GM23338 (cell line): Measurements from ENCODE around the gene EFEMP1. TPM values are rescaled to one million over a fixed set of nuclear protein-coding genes. Genes with fewer than 3 reads are reported as not detected.

Experiments used
- ATAC-seq: fragments of 200-7000 bp; cut with Tn5 transposase; 3 replicates; pipeline ENCODE4 v1.9.1; 2020
- DNase-seq: peaks from one replicate; pipeline ENCODE4 v3.0.0-alpha.2; 2015; ENCODE audit warnings: low spot score
- H2AFZ ChIP-seq: fragments of 200-600 bp; sonication (generic); 2 replicates; pipeline ENCODE4 v1.8.0; 2016; ENCODE audit warnings: antibody characterized with exemption, mild to moderate bottlenecking, moderate library complexity
- H3F3A ChIP-seq: fragments of 200-600 bp; sonication (generic); replicated peaks from 2 replicates; pipeline ENCODE4 v1.8.0; 2017; ENCODE audit warnings: antibody characterized with exemption, mixed run types, low read depth
- H3K27ac ChIP-seq: fragments of 200-600 bp; sonication (generic); 2 replicates; pipeline ENCODE4 v1.6.1; 2016; ENCODE audit warnings: low read depth
- H3K27me3 ChIP-seq: fragments of 200-600 bp; sonication (generic); 2 replicates; pipeline ENCODE4 v1.8.0; 2016; ENCODE audit warnings: mild to moderate bottlenecking, mixed run types, moderate library complexity; ENCODE audit not compliant: insufficient read depth
- H3K36me3 ChIP-seq: fragments of 200-600 bp; sonication (generic); 2 replicates; pipeline ENCODE4 v1.8.0; 2016; ENCODE audit warnings: mild to moderate bottlenecking; ENCODE audit not compliant: insufficient read depth
- H3K4me1 ChIP-seq: fragments of 200-600 bp; sonication (generic); 2 replicates; pipeline ENCODE4 v1.8.0; 2016; ENCODE audit warnings: mild to moderate bottlenecking, moderate library complexity; ENCODE audit not compliant: insufficient read depth
- H3K4me2 ChIP-seq: fragments of 200-600 bp; sonication (generic); 2 replicates; pipeline ENCODE4 v1.7.1; 2017; ENCODE audit warnings: mixed run types
- H3K4me3 ChIP-seq: fragments of 200-600 bp; sonication (generic); 2 replicates; pipeline ENCODE4 v1.6.1; 2016; ENCODE audit warnings: mixed run types
- H3K79me2 ChIP-seq: fragments of 200-600 bp; sonication (generic); replicated peaks from 2 replicates; pipeline ENCODE4 v1.8.0; 2017; ENCODE audit warnings: mild to moderate bottlenecking; ENCODE audit not compliant: insufficient read depth
- H3K9me2 ChIP-seq: fragments of 200-600 bp; sonication (generic); 2 replicates; pipeline ENCODE4 v1.8.0; 2017; ENCODE audit not compliant: insufficient read depth
- H4K20me1 ChIP-seq: fragments of 200-600 bp; sonication (generic); replicated peaks from 2 replicates; pipeline ENCODE4 v1.8.0; 2017; ENCODE audit warnings: mild to moderate bottlenecking; ENCODE audit not compliant: insufficient read depth
- H3K27ac Mint-ChIP-seq: 2 replicates; pipeline ENCODE4 v1.8.0; 2020; ENCODE audit warnings: inconsistent platforms, mild to moderate bottlenecking, moderate library complexity, mixed read lengths
- H3K27me3 Mint-ChIP-seq: 3 replicates; pipeline ENCODE4 v1.8.0; 2022; ENCODE audit warnings: low read depth, mild to moderate bottlenecking, moderate library complexity, mixed read lengths, inconsistent platforms; ENCODE audit not compliant: insufficient read depth, poor library complexity
- H3K36me3 Mint-ChIP-seq: 3 replicates; pipeline ENCODE4 v1.8.0; 2021; ENCODE audit warnings: low read depth, mild to moderate bottlenecking, inconsistent platforms, moderate library complexity, mixed read lengths
- H3K4me1 Mint-ChIP-seq: 3 replicates; pipeline ENCODE4 v1.8.0; 2020; ENCODE audit warnings: mild to moderate bottlenecking, inconsistent platforms, mixed read lengths
- H3K4me3 Mint-ChIP-seq: 3 replicates; pipeline ENCODE4 v1.8.0; 2021; ENCODE audit warnings: moderate library complexity, mild to moderate bottlenecking, inconsistent platforms, mixed read lengths
- H3K9me3 Mint-ChIP-seq: 3 replicates; pipeline ENCODE4 v1.8.0; 2020; ENCODE audit warnings: moderate library complexity, mild to moderate bottlenecking, inconsistent platforms, mixed read lengths
- CREB1 ChIP-seq: fragments of 250-450 bp; sonication (Bioruptor Pico); IDR thresholded peaks from 2 replicates; pipeline ENCODE4 v1.5.0; 2020; ENCODE audit warnings: low read depth, mild to moderate bottlenecking, moderate library complexity
- CTCF ChIP-seq, 2 experiments: fragments of 200-600 bp in 1 of 2; sonication (generic) in 1 of 2; conservative IDR thresholded peaks; 2 replicates each; pipeline versions ENCODE4 v1.5.1 to v1.6.1; 2016 to 2017; ENCODE audit warnings: antibody characterized with exemption in 2 of 2, low read depth in 2 of 2, mild to moderate bottlenecking in 2 of 2, moderate library complexity in 1 of 2
- ETS1 ChIP-seq: IDR thresholded peaks from 2 replicates; pipeline ENCODE4 v1.6.1; 2016; ENCODE audit warnings: antibody characterized with exemption
- EZH2 ChIP-seq: fragments of 200-600 bp; sonication (generic); IDR thresholded peaks from one replicate; pipeline ENCODE4 v1.8.0; 2017; ENCODE audit warnings: antibody characterized with exemption, mild to moderate bottlenecking, low read depth; ENCODE audit not compliant: unreplicated experiment
- EZH2phosphoT487 ChIP-seq: fragments of 200-600 bp; sonication (generic); IDR thresholded peaks from one replicate; pipeline ENCODE4 v1.8.1; 2018; ENCODE audit warnings: antibody characterized with exemption; ENCODE audit not compliant: unreplicated experiment
- JUNB ChIP-seq: IDR thresholded peaks from one replicate; pipeline ENCODE4 v1.6.1; 2016; ENCODE audit warnings: antibody characterized with exemption; ENCODE audit not compliant: unreplicated experiment
- NANOG ChIP-seq: IDR thresholded peaks from 2 replicates; pipeline ENCODE4 v1.6.1; 2016; ENCODE audit warnings: antibody characterized with exemption, borderline replicate concordance
- POLR2AphosphoS5 ChIP-seq: IDR thresholded peaks from 2 replicates; pipeline ENCODE4 v1.6.1; 2016; ENCODE audit warnings: antibody characterized with exemption, low read depth
- REST ChIP-seq: IDR thresholded peaks from one replicate; pipeline ENCODE4 v1.6.1; 2018; ENCODE audit warnings: antibody characterized with exemption; ENCODE audit not compliant: unreplicated experiment
- STAT1 ChIP-seq: IDR thresholded peaks from one replicate; pipeline ENCODE4 v1.6.1; 2016; ENCODE audit warnings: antibody characterized with exemption; ENCODE audit not compliant: unreplicated experiment
- ZNF114 ChIP-seq: fragments of 250-450 bp; sonication (Bioruptor Pico); IDR thresholded peaks from 2 replicates; pipeline ENCODE4 v1.5.0; 2020; ENCODE audit warnings: mild to moderate bottlenecking, moderate library complexity
- ZNF331 ChIP-seq: fragments of 250-450 bp; sonication (Bioruptor Pico); IDR thresholded peaks from 2 replicates; pipeline ENCODE4 v1.5.0; 2020; ENCODE audit warnings: low read depth, mild to moderate bottlenecking, moderate library complexity
- ZNF462 ChIP-seq: fragments of 250-450 bp; sonication (Bioruptor Pico); IDR thresholded peaks from 2 replicates; pipeline ENCODE4 v1.5.0; 2020; ENCODE audit warnings: mild to moderate bottlenecking, moderate library complexity
- polyA plus RNA-seq: library from polyadenylated mRNA; unstranded; fragments of >200 nt; fragmentation: Nextera tagmentation; extraction: Ambion mirVana; gene quantifications from 2 replicates; pipeline ENCODE4 v1.2.1, GENCODE V29; 2016
- total RNA-seq: library from RNA; depleted of rRNA; stranded (reverse); fragments of >200 nt; shearing (Covaris generic); gene quantifications from 2 replicates; pipeline ENCODE4 v1.2.3, GENCODE V29; 2014

The EFEMP1 gene
- total and polyA plus RNA-seq, 2 experiments from 2014 or later, result 12.6 to 22.5 TPM

GRCh38 chr2:55826246-55826645 lies 97.3 kb downstream of the EFEMP1 start:
- DNase-seq (no peak), ATAC-seq (no peak)
- Mint-ChIP-seq H3K9me3 (no peaks in the 10 kb centered on the region), H3K36me3 (no peaks in the 10 kb centered on the region), H3K4me3 (no peak overlapping the region), H3K4me1 (peaks cover 15% of the 10 kb centered on the region), H3K27me3 (peaks cover 2% of the 10 kb centered on the region), H3K27ac (no peak overlapping the region)
- H2AFZ ChIP-seq, result no peak overlapping the region; the same call in 1 of the 2 replicates
- no peaks in the 10 kb centered on the region for H3K79me2 ChIP-seq
- H3F3A ChIP-seq, result no peaks in the 10 kb centered on the region
- no peaks in the 10 kb centered on the region for H3K27me3 ChIP-seq
- no peaks in the 10 kb centered on the region for H3K36me3 ChIP-seq
- H3K27ac ChIP-seq, result no peak overlapping the region
- H3K4me2 ChIP-seq, result no peak overlapping the region
- H4K20me1 ChIP-seq, result no peaks in the 10 kb centered on the region
- no peaks in the 10 kb centered on the region; the same call in 1 of the 2 replicates for H3K4me1 ChIP-seq
- no peak overlapping the region for H3K4me3 ChIP-seq
- no peaks in the 10 kb centered on the region for H3K9me2 ChIP-seq
- TF ChIP-seq STAT1 (no peak), ZNF331 (no peak), JUNB (no peak), NANOG (no peak), EZH2phosphoT487 (no peak), ZNF114 (CRISPR knock-in tag) (no peak), CREB1 (CRISPR knock-in tag) (no peak), ETS1 (no peak), EZH2 (no peak), POLR2AphosphoS5 (no peak), REST (no peak), CTCF (conservative IDR thresholded peaks at IDR 0.05; ENCODE audit: low read depth in 2 of 2) (no peak), ZNF462 (CRISPR knock-in tag) (no peak)
